SW 1271 (cell line): ENCODE data around the gene KRTAP13-2.

Experiments
- DNase-seq, 2 experiments: peaks; one replicate each; lab custom pipeline; 2025; lab: John Stamatoyannopoulos, UW

Gene KRTAP13-2, protein sequence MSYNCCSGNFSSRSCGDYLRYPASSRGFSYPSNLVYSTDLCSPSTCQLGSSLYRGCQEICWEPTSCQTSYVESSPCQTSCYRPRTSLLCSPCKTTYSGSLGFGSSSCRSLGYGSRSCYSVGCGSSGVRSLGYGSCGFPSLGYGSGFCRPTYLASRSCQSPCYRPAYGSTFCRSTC

DNA sequence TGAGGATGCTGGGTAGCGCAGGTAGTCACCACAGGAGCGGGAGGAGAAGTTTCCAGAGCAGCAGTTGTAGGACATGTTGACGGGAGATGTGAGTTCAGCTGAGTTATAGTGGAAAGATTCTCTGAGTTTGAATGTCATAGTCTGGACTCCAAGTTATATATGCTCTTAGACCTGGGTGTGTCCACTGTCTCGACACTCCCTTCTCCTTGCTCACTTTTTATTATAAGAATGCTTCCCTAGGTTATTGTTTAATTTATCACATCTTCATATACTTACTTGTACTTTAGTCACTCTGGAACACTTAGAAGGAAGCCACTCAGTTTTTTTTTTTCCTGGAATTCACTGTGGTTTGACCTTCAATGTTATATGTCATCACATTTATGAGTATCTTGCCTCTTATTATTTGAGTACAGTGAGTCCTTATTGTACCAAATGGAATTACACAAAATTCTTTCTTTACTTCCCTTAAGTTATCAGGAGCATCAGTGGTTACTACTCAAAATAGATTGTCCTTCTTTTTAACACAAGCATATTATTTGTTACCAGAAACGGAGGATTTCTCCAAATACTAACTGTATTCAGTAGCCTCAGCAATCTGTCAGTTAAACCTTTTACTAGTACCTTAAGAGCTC lies at the start of gene KRTAP13-2:
Gene KRTAP13-2, minus strand, starts transcription at position 133 of the 632 bp plus-strand sequence. Its CDS starts 58 bp downstream, at position 75.
- DNase-seq = no peak

DNA sequence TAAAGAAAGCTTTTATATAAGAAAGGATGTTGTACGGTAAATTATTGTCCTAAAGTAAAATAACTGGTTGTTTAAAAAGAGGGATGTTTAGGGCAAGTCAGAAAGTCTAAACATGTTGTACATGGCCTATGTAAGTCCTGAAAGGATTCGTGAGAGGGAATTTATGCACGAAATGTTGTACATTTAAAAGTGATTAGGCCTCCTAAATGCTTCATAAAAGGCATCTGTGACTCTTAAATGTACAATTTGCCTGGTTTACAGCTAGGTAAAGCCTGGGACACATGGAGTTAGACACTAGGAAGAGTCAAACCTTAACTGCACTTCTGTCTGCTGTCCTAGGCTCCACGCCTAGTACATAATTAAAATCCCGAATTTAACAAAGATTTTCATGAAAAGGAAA lies 43.9 kb upstream of the KRTAP13-2 start:
- no peak for DNase-seq

DNA sequence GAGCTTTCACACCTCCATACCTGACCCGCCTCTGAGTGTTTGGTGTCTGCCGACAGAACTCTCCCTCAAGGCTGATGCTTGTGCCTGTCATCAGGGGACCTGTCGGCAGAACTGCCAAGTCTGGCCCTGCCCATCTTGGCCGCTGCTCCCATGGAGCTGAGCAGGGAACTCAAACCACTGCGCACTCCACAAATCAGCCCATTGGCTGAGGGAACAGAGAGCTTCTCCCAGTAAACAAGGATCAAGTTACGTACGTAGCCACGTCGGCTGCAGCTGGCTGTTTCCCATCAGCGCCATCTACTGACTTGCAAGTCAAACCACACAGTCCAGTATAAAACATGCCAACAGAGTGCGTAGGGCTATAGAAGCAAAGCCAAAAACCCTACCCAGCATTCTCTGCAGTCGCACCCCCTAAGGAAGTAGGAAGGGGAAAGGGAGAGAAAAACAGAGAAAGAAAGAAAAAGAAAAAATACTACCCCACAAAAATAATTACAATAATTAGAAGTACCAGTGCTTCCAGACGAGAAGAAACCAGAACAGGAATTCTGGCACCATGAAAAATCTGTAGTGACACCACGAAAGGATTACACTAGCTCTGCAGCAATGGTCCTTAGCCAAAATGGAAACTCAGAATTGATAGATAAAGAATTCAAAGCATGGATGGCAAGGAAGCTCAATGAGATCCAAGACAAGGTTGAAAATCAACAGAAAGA lies 36.9 kb upstream of the KRTAP13-2 start:
- peak in 1 of 2 experiments; percentile 7 for DNase-seq

DNA sequence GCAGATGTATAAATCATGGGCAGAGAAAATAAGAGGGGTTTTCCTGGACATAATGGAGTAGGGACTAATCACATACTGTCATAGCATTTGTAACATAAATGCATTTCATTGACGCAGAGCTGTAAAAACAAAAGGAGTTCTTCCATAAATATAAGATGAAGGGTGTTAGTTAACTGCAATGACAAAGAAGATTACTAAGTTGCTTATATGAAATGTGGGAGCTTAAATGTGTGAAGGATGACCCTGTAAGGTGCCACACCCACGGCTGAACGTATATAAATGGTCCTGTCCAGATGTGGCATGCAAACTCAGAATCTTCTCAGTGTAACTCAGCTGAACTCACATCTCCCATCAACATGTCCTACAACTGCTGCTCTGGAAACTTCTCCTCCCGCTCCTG lies 23.7 kb upstream of the KRTAP13-2 start, which contains the start of gene KRTAP13-1:
Gene KRTAP13-1, plus strand, starts transcription at position 301 of the 400 bp plus-strand sequence. Its CDS starts 56 bp downstream, at position 357.
- no peak for DNase-seq

DNA sequence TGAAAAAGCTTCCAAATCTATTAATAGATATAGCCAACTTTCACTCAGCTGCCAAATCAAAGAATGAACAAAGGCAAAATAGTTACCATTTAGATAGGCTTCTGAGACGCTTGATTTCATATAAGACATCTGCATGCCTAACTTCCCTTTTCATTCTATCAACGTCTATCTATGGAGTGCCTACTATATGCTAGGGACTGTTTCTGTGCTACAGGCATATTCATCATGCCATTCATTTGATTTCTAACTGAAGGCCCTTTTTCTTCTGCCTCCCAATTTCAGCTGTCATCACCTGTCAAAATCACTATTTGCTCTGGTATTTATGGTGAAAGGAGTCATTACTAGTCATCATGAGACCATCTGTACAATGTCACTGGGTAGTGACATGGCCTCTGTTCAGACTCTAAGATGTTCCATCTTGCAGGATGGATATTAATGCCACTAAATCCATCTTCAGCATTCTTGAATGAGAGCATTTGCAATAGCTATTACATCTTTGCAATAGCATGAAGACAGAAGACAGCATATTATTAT lies 19.5 kb upstream of the KRTAP13-2 start:
- DNase-seq = no peak

DNA sequence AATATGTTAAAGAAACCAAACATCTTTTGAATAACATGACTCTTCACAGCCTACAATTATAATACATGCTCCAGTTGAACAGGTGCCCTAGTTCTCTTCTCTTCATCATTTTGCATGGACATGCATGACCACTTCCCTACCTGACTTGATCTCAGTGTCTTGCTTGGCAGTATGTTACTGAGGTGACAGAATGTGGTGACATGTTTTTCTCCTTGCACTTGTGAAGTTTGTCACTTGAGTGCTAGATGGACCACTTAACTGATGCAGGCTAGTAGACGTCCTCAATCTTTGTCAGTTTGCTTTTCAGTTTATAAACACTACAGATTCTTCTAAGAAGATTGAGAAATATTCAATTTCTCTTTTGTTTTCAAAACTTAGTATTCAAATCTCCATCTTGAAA lies 10.1 kb upstream of the KRTAP13-2 start:
- DNase-seq = no peak

DNA sequence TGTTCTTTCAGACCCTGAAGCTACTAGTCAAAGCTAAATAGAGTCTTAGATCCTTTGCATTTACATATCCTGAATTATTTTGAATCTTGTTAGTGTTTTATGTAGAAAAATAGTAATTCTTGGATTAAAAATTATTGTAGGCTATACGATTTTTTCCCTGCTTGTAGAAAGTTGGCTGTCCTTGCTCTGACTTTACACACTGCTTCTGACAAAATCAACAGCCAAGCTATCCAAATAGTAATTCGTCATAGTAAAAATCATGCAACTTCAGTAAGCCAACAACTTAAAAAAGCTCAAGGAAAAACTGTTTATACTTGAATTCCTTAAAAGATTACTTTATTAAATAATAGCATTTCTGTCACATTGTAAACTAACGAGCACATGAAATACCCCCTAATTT lies 16.2 kb downstream of the KRTAP13-2 start:
- DNase-seq = no peak

DNA sequence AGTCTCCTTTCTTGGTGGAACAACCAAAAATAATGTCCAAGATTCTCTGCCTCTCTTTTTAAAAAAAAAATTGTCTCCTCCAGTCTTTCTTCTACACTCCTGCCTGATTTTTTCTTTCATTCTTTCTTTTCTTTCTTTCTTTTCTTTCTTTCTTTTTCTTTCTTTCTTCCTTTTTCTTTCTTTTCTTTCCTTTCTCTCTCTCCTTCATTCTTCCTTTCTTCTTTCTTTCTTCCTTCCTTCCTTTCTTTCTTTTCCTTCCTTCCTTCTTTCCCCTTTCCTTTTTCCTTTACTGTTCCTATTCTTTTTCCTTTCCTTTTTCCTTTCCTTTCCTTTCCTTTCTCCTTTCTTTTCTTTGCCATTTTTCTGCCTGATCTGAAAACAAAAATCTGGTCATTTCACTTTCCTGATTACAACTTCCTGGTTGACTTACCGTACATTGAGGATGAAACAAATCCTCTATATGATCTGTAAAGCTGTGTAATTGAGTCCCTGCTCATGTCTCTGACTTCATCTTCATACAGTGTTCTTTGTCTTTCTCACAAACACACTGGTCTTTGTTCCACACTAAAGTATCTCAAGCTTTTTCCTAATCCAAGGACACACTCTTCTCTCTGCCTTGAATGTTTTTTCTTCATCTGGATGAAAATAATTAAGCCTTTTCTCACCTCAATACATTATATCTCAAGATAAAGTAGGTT lies 17.6 kb downstream of the KRTAP13-2 start:
- DNase-seq = no peak

DNA sequence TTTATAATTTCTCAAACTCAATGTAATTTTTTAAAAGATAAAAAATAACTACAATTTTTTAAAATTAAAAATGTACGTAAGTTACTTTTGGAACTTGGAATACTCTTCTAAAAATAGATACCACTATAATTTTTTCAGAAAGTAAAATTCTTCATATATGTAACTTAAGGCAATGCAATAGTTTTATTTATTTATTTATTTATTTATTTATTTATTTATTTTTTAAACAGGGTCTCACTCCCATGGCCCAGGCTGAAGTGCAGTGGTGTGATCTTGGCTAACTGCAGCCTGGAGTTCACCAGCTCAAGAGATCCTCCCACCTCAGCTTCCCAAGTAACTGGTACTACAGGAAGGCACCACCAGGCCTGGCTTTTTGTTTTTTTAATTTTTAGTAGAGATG lies 20.5 kb downstream of the KRTAP13-2 start:
- no peak for DNase-seq

DNA sequence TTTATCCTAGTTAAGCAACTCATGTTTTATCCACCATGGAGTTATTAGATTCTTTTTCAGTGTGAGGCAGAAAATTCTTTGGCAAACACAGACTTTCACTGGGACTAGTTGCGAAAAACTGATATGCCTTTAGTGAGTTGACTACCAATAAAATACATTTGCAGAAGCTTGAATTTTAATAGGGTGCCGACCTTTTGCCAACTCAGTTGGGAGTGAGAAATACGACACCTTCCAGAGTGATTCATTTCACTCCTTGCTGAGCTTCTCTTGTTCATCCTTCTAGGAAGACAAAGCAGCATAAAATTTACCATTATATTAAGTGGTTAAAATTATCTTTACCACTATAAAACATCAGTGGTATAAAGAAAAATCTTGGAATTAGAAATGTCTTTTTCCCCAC lies 22.5 kb downstream of the KRTAP13-2 start:
- no peak for DNase-seq

DNA sequence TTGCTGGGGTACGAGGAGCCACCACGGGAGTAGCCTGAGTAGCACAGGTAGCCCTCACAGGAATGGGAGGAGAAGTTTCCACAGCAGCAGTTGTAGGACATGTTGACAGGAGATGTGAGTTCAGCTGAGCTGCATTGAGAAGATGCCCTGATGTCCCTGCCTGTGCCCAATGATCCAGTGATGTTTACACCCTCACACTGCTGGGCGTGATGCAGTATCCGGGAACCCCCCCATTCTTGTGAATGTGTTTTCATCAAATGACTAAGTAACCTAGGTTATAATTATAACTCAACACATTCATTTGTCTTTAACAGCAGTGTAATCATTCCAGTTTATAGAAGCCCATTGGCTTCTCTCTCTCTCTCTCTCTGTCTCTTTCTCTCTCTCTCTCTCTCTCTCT lies 23.6 kb downstream of the KRTAP13-2 start, which contains the start of gene KRTAP23-1:
Gene KRTAP23-1, minus strand, starts transcription at position 101 of the 400 bp plus-strand sequence. Its CDS starts 0 bp downstream, at position 101.
- DNase-seq = no peak

DNA sequence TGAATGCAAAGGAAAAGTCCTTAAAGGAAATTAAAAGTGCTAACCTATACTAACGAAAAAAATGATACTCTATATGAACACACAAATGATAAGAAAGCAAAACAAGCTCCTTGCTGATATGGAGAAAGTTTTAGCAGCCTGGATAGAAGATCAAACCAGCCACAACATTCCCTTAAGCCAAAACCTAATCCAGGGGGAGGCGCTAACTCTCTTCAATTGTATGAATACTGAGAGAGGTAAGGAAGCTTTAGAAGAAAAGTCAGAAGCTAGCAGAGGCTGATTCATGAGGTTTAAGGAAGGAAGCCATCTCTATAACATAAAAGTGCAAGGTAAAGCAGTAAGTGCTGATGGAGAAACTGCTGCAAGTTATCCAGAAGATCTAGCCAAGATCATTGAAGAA lies 27.1 kb downstream of the KRTAP13-2 start:
- DNase-seq = no peak

DNA sequence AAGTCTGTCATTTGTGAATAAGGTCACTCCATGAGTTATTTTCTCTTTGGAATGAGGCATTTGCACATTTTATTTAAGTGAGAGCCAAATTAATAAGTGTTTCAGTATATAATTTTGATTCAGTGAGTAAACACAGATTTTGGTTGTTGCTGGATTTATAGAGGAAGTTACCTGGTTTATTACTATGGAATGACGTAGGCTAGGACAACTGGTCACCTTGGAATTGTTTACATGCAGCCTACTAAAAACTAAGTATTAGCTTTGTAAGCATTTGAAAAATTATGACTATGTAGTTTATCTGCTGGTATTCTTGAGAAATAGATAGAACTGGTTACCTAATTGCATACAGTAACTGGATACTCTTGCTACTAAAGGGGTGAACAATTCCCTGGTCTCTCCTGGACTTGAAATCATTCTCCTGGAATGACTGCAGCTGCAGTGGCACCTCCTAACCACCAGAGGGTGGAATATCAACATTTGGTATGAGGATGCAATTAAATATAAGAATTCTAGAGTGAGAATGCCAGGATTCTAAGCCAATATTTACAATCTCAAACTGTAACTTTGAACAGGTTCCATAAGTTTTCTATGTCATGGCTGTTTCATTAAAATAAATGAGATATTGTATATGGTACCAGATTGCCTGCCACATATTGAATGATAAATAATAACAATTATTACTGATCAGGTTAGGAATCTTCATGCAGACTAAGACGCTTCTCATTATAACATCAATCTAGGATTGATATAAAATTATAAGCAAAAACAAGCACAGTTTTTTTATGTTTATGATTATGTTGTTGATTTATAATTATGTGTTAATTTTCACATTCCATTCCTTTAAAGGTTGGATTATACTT lies 31.1 kb downstream of the KRTAP13-2 start:
- peak in 1 of 2 experiments; percentile 5 for DNase-seq

DNA sequence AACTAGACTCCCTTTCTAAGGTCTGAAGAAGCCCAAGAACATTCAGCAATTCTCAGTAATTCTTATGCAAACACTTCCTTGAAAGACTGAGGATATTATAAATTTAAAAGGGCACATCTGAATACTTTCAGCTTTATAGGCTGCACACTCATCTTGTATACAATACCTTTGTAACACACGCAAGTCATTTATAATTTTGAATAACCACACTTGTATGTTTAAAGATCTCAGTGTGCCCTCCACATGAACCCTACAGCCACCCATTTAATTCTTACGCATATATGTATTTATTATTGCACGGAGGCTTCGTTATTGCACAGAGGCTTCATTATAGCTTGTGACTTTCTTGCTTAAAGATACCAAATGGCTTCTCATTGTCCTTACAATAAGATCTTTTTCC lies 33.4 kb downstream of the KRTAP13-2 start:
- no peak for DNase-seq

DNA sequence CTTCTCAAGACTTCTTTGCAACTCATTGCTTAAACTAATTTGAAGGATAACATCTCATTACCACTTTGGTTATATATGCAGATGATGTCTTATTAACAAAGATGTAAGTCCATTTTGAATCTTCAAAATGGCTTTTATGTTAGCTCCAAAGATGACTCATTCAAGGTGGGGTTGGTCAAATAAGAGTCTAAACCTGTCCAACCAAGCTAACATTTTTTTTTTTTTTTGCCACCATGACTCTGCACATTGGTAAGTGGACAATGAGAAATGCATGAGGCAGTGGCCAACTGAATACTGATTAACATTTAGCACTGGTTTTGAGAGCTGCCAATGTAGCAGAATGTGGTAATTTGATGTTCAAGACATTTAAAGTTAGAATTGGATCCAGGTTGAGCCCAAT lies 34.3 kb downstream of the KRTAP13-2 start:
- no peak for DNase-seq

DNA sequence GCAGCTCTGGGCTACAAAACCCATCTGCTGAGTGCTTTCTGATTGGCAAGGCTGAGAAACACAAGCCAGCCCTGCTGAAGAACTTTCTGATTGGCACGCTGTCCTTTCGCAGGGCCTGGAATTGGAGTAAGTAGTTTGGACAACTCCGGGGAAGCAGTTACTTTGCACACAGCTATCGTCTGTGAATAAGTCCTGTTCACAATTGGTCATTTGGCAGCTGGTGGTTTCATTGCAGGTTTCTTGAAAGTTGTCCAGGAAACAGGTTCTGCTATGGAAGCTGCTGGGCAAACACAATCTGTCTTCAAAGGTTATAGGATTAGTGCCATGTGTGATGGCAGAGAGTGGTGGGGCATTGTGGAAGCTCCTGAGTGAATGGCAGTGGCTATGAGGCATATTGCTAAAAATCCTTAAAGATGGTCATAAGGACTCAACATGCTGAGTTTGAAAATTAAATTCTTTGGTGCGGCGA lies 34.8 kb downstream of the KRTAP13-2 start, which contains the start of gene KRTAP27-1:
Gene KRTAP27-1, minus strand, starts transcription at position 419 of the 469 bp plus-strand sequence. Its CDS starts 26 bp downstream, at position 393.
- no peak for DNase-seq

DNA sequence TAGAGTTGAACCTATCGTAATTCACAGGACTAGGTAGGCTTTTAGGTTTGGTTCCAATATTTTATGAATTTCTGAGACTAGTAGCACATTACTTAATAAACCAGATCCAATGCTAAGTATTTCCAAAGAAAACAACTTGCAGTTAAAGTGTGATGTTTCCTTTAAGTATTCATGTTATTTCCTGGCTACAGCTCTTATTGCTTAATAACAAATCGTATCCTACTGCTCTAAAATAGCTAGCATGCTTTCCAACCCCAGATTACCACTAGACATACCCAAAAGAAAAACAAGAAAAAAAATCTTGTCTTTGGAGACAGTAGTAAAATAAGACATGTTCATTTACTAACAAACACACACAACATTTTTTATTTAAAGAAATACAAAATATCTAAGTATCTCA lies 35.5 kb downstream of the KRTAP13-2 start:
- peak in 1 of 2 experiments; percentile 43 for DNase-seq

DNA sequence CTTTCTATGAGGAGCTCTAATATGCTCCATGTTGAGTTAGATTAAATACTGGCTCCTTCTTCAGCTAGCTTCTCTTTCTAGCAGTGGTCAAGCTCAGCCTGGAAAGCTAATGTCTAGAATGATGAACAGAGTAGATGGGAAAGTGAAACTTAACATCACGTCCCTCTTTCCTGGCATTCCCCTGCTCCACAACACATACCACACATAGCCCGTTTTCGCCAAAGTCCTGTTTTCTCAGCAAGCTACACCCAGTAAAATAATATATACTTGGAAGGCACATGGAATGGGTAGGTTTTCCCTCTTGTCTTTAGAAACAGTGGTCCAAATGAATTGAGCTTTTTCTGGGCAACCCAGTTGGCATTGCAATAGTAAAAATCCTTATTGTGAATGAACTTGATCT lies 38.3 kb downstream of the KRTAP13-2 start:
- no peak for DNase-seq

DNA sequence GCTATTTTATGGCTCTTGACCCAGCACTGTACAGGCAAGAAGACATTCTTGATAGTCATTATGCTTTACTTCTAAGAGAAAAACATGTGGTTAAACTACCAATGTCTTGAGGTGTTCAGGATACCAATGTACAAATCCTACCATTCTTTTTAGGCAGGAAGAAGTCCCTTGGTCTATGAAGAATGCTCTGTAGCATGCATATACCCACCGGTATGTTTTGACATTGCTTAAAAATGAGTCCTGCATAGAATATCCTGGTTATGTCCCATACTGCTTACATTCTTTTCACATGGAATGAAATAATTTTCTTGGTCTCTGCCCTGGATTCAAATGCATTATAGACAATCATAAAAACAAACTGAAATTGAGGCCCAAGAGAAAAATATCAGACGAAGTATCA lies 39.4 kb downstream of the KRTAP13-2 start:
- DNase-seq = no peak

DNA sequence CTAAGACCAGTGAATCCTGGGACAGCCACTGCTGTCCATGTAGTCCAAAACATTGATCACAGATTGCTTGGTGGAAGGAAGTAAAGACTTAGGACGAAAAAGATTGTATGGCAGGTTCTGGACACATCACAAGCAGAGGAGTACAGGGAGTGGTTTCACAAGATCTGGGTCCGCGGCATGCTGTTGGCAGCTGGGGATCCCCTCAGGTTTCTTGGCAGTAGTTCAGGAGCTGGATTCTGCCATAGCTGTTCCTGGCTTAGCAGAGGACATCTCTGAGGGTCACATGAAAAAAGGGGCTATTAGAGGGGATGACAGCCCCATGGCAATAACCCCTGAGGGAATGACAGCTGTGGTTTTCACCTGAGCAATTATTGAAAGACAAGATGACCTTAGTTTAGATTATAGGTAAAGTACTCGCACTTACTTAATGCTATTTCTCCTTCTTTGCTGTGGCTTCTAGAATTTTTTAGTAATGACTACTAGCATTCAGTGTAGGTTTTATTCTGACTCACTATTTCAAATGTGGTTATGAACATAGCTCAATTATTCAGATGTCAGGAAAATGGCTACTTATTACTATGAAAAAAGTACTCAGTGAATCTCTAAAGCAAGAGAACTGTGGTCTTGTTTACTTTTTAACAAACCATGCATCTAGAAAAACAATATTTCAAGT lies 42.7 kb downstream of the KRTAP13-2 start:
- no peak for DNase-seq
